Subcutaneous adipose tissue (tissue), 4 donors: ENCODE results near the gene ARMC3. TPM values are rescaled to one million over a fixed set of nuclear protein-coding genes. Genes with fewer than 3 reads are reported as not detected.

ENCODE experiments used
- CTCF ChIP-seq: fragments of 450-650 bp; IDR thresholded peaks from one replicate; pipeline ENCODE4 v1.5.1; 2016; ENCODE audit warnings: low read depth, mild to moderate bottlenecking, control low read depth, antibody characterized with exemption, moderate library complexity
- total RNA-seq, 4 donors: library from RNA; depleted of rRNA; stranded (reverse); fragments of >200 nt; gene quantifications; one replicate each; pipeline ENCODE4 v1.1.0, GENCODE V29; 2016

ARMC3 gene
- total RNA-seq: not detected

GRCh38 chr10:22927661-22928403 is at the start of gene ARMC3:
Gene ARMC3, plus strand, starts transcription at chr10:22928053. Its CDS starts 3,944 bp downstream, at chr10:22931997.
- no peak for TF ChIP-seq CTCF

GRCh38 chr10:22891797-22892196 is 36.1 kb upstream of the ARMC3 start:
- TF ChIP-seq CTCF: no peak

GRCh38 chr10:22893781-22894180 is 34.1 kb upstream of the ARMC3 start:
- TF ChIP-seq CTCF: no peak

GRCh38 chr10:22894714-22895113 is 33.1 kb upstream of the ARMC3 start:
- TF ChIP-seq CTCF: no peak

GRCh38 chr10:22895252-22895651 is 32.6 kb upstream of the ARMC3 start:
- TF ChIP-seq CTCF: no peak

GRCh38 chr10:22897371-22897770 is 30.5 kb upstream of the ARMC3 start:
- no peak for TF ChIP-seq CTCF

GRCh38 chr10:22899307-22899706 is 28.5 kb upstream of the ARMC3 start:
- no peak for TF ChIP-seq CTCF
